NT2/D1 (cell line): ENCODE results near the gene CIDEB.

ENCODE experiments used
- DNase-seq: peaks from one replicate; pipeline ENCODE4 v3.0.0-alpha.2; 2011; ENCODE audit warnings: low read depth, low spot score
- H3K27me3 ChIP-seq: 2 replicates; pipeline ENCODE4 v1.6.0; 2011; ENCODE audit warnings: mild to moderate bottlenecking; ENCODE audit not compliant: insufficient read length, insufficient read depth
- H3K36me3 ChIP-seq: 2 replicates; pipeline ENCODE4 v1.6.1; 2011; ENCODE audit warnings: mild to moderate bottlenecking, low read length, mixed read lengths; ENCODE audit not compliant: insufficient read depth, insufficient read length
- H3K4me1 ChIP-seq: 2 replicates; pipeline ENCODE4 v1.5.1; 2011; ENCODE audit not compliant: insufficient read depth, insufficient read length
- H3K4me3 ChIP-seq: 2 replicates; pipeline ENCODE4 v1.5.1; 2011; ENCODE audit warnings: low read depth; ENCODE audit not compliant: insufficient read length
- H3K9ac ChIP-seq: 2 replicates; pipeline ENCODE4 v1.6.0; 2011; ENCODE audit warnings: low read depth; ENCODE audit not compliant: insufficient read length
- H3K9me3 ChIP-seq: 2 replicates; pipeline ENCODE4 v1.5.1; 2011; ENCODE audit warnings: mild to moderate bottlenecking, low read length; ENCODE audit not compliant: insufficient read depth
- SUZ12 ChIP-seq: IDR thresholded peaks from 2 replicates; pipeline ENCODE4 v1.6.1; 2011; ENCODE audit not compliant: insufficient read length, insufficient read depth; ENCODE audit errors: extremely low read depth
- YY1 ChIP-seq: IDR thresholded peaks from 2 replicates; pipeline ENCODE4 v1.6.1; 2011; ENCODE audit not compliant: insufficient read length, insufficient read depth
- ZNF274 ChIP-seq: IDR thresholded peaks from 2 replicates; pipeline ENCODE4 v1.6.1; 2011; ENCODE audit warnings: mild to moderate bottlenecking, low read depth, low read length

CIDEB gene

GRCh38 chr14:24299255-24300191, 8.3 kb downstream of the CIDEB start, which contains the start of the genes DHRS1 and NOP9:
Gene DHRS1 (minus strand): TSS chr14:24299780. CDS start chr14:24299106, 674 bp downstream.
Gene NOP9 (plus strand): TSS chr14:24299850. CDS start chr14:24299955, 105 bp downstream.
- H3K27me3 ChIP-seq, result no peaks in the 10 kb centered on the region
- H3K36me3 ChIP-seq, result peaks cover 51% of the 10 kb centered on the region
- peak within 1 kb of the TSS; percentile 53 for H3K4me3 ChIP-seq
- peak; percentile 78 for DNase-seq
- peaks cover 6% of the 10 kb centered on the region for H3K4me1 ChIP-seq
- TF ChIP-seq SUZ12, result no peak
- TF ChIP-seq ZNF274, result no peak
- no peak for TF ChIP-seq YY1
- peak within 1 kb of the TSS; percentile 65 for H3K9ac ChIP-seq
- H3K9me3 ChIP-seq, result no peaks in the 10 kb centered on the region

DNA sequence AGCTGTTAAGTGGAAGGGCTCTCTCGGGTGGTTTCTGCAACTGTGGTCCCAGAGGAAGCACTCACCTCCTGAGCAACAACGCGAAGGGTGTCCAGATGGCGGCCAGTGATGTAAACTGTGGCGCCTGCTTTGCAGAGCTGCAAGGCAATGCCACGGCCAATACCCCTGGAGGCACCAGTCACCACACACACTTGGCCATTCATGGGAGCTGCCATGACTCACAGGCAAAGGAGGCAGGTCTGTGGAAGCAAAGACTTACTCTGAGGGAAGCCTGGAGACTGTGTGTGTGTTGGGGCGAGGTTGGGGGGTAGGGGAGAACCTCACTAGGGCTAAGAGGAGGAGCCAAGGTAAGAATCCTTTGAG, 8.9 kb downstream of the CIDEB start:
- DNase-seq, result no peak
- H3K9ac ChIP-seq, result peak overlapping the region; percentile 65

DNA sequence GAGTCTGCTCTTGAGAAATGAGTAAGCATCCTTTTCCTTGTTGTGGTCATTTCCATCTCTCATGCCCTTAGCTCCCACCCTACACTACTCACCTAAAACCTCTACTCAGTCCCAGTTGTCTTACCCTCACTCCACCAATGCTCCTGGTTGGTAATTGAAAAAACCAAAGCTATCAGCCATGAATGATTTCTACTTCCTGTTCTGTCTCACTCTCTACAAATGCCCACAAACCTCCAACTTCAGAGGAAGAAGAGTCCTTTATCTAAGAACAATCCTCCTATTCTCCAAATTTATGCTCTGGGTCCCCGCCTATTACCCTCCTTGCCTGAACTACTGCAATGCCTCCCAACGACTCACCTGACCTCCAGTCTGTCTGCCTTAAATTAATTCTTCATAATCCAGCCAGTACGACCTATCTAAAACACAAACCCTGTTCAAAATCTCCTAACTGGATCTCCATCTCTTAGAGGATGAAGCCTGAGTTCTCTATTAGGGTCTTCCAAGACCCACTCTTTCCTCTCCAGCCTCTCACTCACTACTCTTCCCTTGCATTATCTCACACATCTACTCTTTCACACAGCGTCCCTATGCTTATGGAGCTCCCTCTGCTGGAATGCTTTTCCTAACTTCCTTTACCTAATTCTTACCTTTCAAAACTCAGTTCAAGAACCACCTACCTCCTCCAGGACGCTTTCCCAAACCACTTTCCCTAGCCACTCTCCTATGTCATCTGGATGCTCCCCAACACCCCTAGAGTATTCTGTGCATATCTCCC, 10.4 kb downstream of the CIDEB start:
- Histone ChIP-seq H3K27me3 (no peaks in the 10 kb centered on the region), H3K9ac (no peak overlapping the region), H3K9me3 (no peaks in the 10 kb centered on the region), H3K4me3 (no peak overlapping the region), H3K4me1 (peaks cover 6% of the 10 kb centered on the region), H3K36me3 (peaks cover 36% of the 10 kb centered on the region)
- TF ChIP-seq ZNF274 (no peak), YY1 (no peak)
- no peak for DNase-seq

More for the DNA sequence above, 8.9 kb downstream of the CIDEB start:
- Histone ChIP-seq H3K36me3 (peaks cover 45% of the 10 kb centered on the region), H3K4me1 (peaks cover 6% of the 10 kb centered on the region), H3K4me3 (peak overlapping the region; percentile 53), H3K9me3 (no peaks in the 10 kb centered on the region), H3K27me3 (no peaks in the 10 kb centered on the region)
- TF ChIP-seq ZNF274 (no peak), SUZ12 (no peak), YY1 (no peak)

DNA sequence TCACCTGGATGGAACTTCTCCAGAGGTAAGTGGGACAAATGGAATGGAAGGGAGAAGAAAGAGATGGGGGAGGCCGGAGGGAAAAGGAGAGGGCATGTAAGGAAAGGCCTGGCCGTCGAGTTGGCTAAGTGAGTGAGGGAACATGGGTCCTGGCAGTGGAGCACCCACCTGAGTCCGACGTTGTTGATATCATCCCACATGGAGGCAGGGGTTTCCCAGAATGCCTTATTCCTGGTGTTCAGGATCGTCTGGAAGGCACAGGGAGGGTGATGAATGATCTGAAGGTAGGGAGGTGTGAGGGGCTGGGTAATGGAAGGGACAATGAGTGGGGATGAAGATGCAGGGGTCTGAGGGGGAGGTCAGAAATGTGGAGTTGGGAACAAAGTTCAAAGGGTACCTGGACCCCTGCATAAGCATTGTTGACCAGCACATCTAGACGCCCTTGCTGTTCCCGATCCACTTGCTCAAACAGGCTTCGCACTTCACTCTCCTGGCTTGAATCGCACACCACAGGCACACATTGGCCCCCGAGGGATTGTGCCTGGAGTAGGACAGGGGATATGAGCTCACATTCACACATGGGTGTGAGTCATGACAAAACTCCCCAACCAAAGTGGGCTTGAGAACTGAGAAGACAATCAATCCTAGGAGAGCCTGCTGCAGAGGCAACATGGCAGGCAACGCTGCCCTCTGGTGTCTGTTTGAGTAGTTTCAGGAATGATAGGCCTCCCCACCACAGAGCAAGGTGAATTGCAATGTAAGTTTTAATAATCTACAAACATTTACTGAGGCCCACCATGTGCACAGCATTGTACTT, 11.2 kb downstream of the CIDEB start:
- H3K27me3 ChIP-seq, result no peaks in the 10 kb centered on the region
- peak; percentile 28 for DNase-seq
- peaks cover 36% of the 10 kb centered on the region for H3K36me3 ChIP-seq
- no peak overlapping the region for H3K9ac ChIP-seq
- H3K4me1 ChIP-seq, result peaks cover 6% of the 10 kb centered on the region
- H3K9me3 ChIP-seq, result no peaks in the 10 kb centered on the region
- H3K4me3 ChIP-seq, result no peak overlapping the region
- TF ChIP-seq ZNF274 (no peak), YY1 (no peak), SUZ12 (no peak)

DNA sequence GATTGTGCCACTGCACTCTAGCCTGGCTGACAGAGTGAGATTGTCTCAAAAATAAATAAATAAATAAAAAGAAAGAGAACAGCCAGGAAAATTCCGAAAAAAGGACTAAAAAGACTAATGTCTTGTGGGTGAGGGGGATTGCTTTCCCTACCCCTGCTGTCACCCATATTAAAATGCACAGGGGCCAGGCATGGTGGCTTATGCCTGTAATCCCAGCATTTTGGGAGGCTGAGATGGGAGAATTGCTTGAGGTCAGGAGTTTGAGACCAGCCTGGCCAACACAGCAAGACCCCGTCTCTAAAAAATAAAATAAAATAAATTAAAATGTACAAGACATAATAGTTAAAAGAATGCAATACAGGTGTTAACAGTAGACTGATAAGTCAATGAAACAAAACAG, 14.3 kb downstream of the CIDEB start:
- Histone ChIP-seq H3K9me3 (no peaks in the 10 kb centered on the region), H3K4me1 (peaks cover 3% of the 10 kb centered on the region), H3K9ac (no peak overlapping the region), H3K27me3 (no peaks in the 10 kb centered on the region), H3K36me3 (peaks cover 48% of the 10 kb centered on the region), H3K4me3 (no peak overlapping the region)
- TF ChIP-seq SUZ12, result no peak
- TF ChIP-seq YY1, result no peak
- no peak for TF ChIP-seq ZNF274
- no peak for DNase-seq

DNA sequence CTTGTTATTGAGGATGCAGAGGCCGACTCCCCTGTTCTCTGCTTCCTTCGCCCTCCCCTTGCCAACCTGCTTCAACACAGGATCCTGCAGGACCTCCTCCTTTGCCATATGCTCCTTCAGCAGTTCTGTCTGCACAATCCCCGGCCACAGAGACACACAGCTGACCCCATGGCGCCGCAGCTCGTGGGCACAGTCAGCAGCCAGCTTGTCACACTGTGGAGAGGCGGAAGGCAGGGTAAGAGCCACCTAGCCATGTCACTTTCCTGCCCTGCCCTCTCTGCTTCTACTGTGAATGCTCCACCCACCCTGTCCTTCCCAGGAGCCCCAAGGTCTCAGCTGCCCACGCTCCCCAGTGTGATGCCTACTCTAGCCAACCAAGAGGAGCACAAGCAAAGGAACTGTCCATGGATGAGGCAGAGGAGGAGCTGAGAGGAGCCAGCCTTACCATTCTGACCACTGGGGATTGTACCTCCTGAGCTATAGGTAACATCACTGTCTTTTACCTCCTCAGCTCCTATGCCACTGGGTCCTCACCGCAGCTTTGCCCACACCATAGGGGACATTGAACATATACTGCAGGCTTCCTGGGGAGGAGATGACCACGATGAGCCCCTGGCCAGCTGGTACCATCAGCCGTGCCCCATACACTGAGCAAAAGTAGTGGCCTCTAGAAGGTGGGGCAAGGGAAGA, 15.5 kb downstream of the CIDEB start:
- no peak for DNase-seq
- Histone ChIP-seq H3K36me3 (peaks cover 48% of the 10 kb centered on the region), H3K4me1 (peaks cover 3% of the 10 kb centered on the region), H3K4me3 (no peak overlapping the region), H3K27me3 (no peaks in the 10 kb centered on the region), H3K9ac (no peak overlapping the region), H3K9me3 (no peaks in the 10 kb centered on the region)
- TF ChIP-seq YY1, result no peak
- no peak for TF ChIP-seq SUZ12
- TF ChIP-seq ZNF274, result no peak
